Activated CD4-positive, alpha-beta T cell treated with anti-CD3 and anti-CD28 coated beads, Interleukin-2, amount 10 ng/mL, durations not matched to agents 7 days and 5 days (primary cell): Measurements from ENCODE around the gene TDRKH. TPM values are rescaled to one million over a fixed set of nuclear protein-coding genes. Genes with fewer than 3 reads are reported as not detected.

ENCODE experiments used
- CTCF ChIA-PET: fragments of 350-600 bp; sonication (Branson Sonifier 250); formaldehyde crosslinking; loops from one replicate; lab custom pipeline; 2021; ENCODE audit warnings: antibody characterized with exemption; lab: Charles Lee
- POLR2A ChIA-PET: fragments of 350-600 bp; sonication (Branson Sonifier 250); formaldehyde crosslinking; loops from one replicate; lab custom pipeline; 2021; ENCODE audit warnings: antibody characterized with exemption; lab: Charles Lee
- DNase-seq: peaks from one replicate; pipeline ENCODE4 v3.0.0-alpha.2; 2020
- H3K27ac Mint-ChIP-seq: one replicate; pipeline ENCODE4 v1.8.0; 2021; ENCODE audit warnings: mild to moderate bottlenecking, moderate library complexity, mixed read lengths
- H3K27me3 Mint-ChIP-seq: one replicate; pipeline ENCODE4 v1.8.0; 2021; ENCODE audit warnings: mixed read lengths
- H3K36me3 Mint-ChIP-seq: one replicate; pipeline ENCODE4 v1.8.0; 2021; ENCODE audit warnings: low read depth, mixed read lengths
- H3K4me1 Mint-ChIP-seq: one replicate; pipeline ENCODE4 v1.8.0; 2021; ENCODE audit warnings: mixed read lengths
- H3K4me3 Mint-ChIP-seq: one replicate; pipeline ENCODE4 v1.8.0; 2021; ENCODE audit warnings: mild to moderate bottlenecking, moderate library complexity, mixed read lengths
- H3K9me3 Mint-ChIP-seq: one replicate; pipeline ENCODE4 v1.8.0; 2021; ENCODE audit warnings: mixed read lengths
- total RNA-seq, 2 experiments: library from RNA; stranded (reverse); gene quantifications; one replicate each; pipeline ENCODE4 v1.2.3, GENCODE V29; 2021

TDRKH gene
- total RNA-seq, 2 experiments from 2014 or later: 14.6 to 17.3 TPM

- Mint-ChIP-seq H3K4me1 (peaks cover 64% of the 10 kb centered on the region), H3K9me3 (no peaks in the 10 kb centered on the region), H3K4me3 (no peak overlapping the region), H3K36me3 (no peaks in the 10 kb centered on the region), H3K27ac (peak overlapping the region; percentile 43), H3K27me3 (no peaks in the 10 kb centered on the region)
- CTCF ChIA-PET: interaction anchor here (0.7 to 3.7 kb wide), 12 partner anchors 9 to 227 kb away, joined by 3 to 17 read pairs (median 3); no protein-coding TSS in a partner anchor
- DNase-seq: no peak
- POLR2A ChIA-PET: interaction anchor here (0.6 kb wide), 1 partner anchor 30 kb away, joined by 3 read pairs; no protein-coding TSS in a partner anchor
Measured at GRCh38 chr1:151820940-151821339, 30.6 kb upstream of the TDRKH start.

- H3K27ac Mint-ChIP-seq: peak overlapping the region; percentile 33
- H3K4me3 Mint-ChIP-seq: no peak overlapping the region
- H3K9me3 Mint-ChIP-seq: no peaks in the 10 kb centered on the region
- peaks cover 69% of the 10 kb centered on the region for H3K4me1 Mint-ChIP-seq
- H3K27me3 Mint-ChIP-seq: no peaks in the 10 kb centered on the region
- no peak for DNase-seq
- H3K36me3 Mint-ChIP-seq: no peaks in the 10 kb centered on the region
- CTCF ChIA-PET: interaction anchor here (0.8 to 3.7 kb wide), 11 partner anchors 8 to 196 kb away, joined by 3 to 17 read pairs (median 5); no protein-coding TSS in a partner anchor
- POLR2A ChIA-PET: no interaction called here
Measured at GRCh38 chr1:151819976-151820623, 29.8 kb upstream of the TDRKH start.

- H3K4me3 Mint-ChIP-seq: no peak overlapping the region
- ChIA-PET CTCF (interaction anchor here (1.1 to 3.7 kb wide), 7 partner anchors 8 to 40 kb away, joined by 3 to 17 read pairs (median 9); no protein-coding TSS in a partner anchor), POLR2A (no interaction called here)
- H3K27me3 Mint-ChIP-seq: no peaks in the 10 kb centered on the region
- no peak for DNase-seq
- no peaks in the 10 kb centered on the region for H3K9me3 Mint-ChIP-seq
- peaks cover 71% of the 10 kb centered on the region for H3K4me1 Mint-ChIP-seq
- no peaks in the 10 kb centered on the region for H3K36me3 Mint-ChIP-seq
- peak overlapping the region; percentile 33 for H3K27ac Mint-ChIP-seq
Measured at GRCh38 chr1:151819227-151819835, 29.0 kb upstream of the TDRKH start.

DNA sequence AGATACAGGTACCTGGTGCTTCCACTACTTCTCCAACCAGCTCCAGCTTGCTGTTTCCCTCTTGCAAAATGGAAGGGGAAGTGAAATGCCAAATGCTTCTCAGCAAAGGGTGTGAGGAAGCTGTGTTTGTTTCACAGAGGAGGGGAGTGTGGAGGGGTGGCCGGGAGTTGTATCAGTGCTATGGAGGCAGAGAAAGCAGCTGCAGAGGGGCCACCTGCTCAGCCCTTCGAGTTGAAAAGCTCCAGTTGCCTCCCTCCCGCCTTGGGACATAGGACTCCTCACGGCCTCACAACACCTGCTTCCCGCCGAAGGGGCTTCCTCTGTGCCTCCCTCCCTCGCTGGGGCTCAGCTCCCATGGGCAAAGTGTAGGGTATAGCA lies 27.0 kb upstream of the TDRKH start:
- Mint-ChIP-seq H3K9me3 (no peaks in the 10 kb centered on the region), H3K4me3 (no peak overlapping the region), H3K36me3 (no peaks in the 10 kb centered on the region), H3K4me1 (peaks cover 72% of the 10 kb centered on the region), H3K27ac (peak overlapping the region; percentile 65), H3K27me3 (no peaks in the 10 kb centered on the region)
- DNase-seq: no peak
- CTCF ChIA-PET: interaction anchor here (0.8 to 1.6 kb wide), 7 partner anchors 11 to 28 kb away, joined by 3 to 4 read pairs (median 3); no protein-coding TSS in a partner anchor
- POLR2A ChIA-PET: no interaction called here

DNA sequence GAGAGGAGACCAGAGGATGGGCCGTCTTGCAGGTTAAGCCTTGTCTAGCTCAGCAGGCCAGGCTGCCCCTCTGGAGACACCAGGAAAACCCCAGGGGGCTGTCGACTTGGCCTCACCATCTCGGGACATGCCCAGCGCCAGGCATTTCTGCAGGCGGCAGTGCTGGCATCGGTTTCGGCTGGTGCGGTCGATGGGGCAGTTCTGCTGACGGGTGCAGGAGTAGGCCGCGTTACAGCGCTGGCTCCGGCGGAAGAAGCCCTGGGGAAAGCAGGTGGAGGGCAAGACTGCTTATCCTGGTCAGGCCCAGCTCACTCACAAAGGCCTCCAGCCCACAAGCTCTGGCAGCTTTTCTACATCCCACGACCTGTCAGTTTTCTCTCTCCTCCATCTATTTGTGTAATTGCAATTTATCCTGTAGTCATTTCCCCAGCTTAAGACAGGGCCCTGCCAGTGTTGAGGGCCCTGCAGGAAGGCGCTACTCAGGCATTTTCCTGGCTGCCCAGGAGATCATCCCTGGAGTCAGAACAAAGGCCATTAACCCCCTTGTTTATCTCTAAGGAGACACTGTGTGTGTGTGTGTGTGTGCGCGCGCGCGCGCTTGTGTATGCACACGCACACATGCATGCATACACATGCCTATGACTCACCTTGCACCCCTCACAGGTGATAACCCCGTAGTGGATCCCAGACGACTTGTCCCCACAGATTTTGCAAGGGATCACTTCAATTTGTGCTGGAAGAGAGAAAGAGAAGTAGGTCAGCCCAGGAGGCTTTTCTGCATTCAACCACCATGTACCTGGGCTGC lies 26.4 kb upstream of the TDRKH start:
- Mint-ChIP-seq H3K4me1 (peaks cover 67% of the 10 kb centered on the region), H3K9me3 (no peaks in the 10 kb centered on the region), H3K27ac (peak overlapping the region; percentile 6), H3K27me3 (no peaks in the 10 kb centered on the region), H3K4me3 (no peak overlapping the region), H3K36me3 (no peaks in the 10 kb centered on the region)
- CTCF ChIA-PET: interaction anchor here (0.8 to 1.7 kb wide), 10 partner anchors 10 to 27 kb away, joined by 3 to 7 read pairs (median 3); no protein-coding TSS in a partner anchor
- POLR2A ChIA-PET: no interaction called here
- no peak for DNase-seq

GRCh38 chr1:151815716-151816327 lies 25.5 kb upstream of the TDRKH start:
- Mint-ChIP-seq H3K4me3 (peak overlapping the region; percentile 24), H3K4me1 (peaks cover 58% of the 10 kb centered on the region), H3K27me3 (no peaks in the 10 kb centered on the region), H3K36me3 (no peaks in the 10 kb centered on the region), H3K9me3 (no peaks in the 10 kb centered on the region), H3K27ac (peak overlapping the region; percentile 83)
- ChIA-PET CTCF (interaction anchor here (0.9 to 1.8 kb wide), 8 partner anchors 9 to 87 kb away, joined by 3 to 7 read pairs (median 3); no protein-coding TSS in a partner anchor), POLR2A (no interaction called here)
- peak; percentile 62 for DNase-seq

DNA sequence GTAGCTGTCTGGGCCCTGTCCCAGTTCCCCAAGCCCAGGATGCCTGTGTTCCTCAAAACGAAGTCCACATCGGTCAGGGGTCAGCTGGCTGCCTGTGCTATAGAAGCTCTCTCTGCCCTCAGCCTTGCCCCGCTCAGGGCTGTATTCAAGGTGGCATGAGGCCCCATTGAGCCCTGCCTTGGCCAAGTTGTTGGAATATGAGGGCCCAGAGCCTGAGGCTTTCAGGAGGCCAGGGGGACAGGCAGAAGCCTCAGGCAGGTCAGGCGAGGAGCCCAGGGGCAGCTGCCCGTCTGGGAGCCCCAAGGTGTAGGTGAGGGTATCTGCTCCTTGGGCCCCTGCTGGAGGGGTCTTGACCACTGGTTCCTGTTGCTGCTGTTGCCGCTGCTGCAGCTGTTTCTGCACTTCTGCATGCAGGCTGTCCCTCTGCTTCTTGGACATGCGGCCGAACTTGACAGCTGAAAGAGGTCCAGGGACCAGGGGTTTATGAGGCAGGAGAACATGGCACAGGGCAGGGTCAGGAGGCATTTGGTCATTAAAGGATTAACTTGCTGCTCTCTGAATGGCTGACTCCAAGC lies 24.8 kb upstream of the TDRKH start:
- H3K36me3 Mint-ChIP-seq: no peaks in the 10 kb centered on the region
- H3K27me3 Mint-ChIP-seq: no peaks in the 10 kb centered on the region
- no peak overlapping the region for H3K4me3 Mint-ChIP-seq
- DNase-seq: no peak
- ChIA-PET POLR2A (no interaction called here), CTCF (interaction anchor here (1.1 to 1.8 kb wide), 6 partner anchors 13 to 88 kb away, joined by 3 to 7 read pairs (median 4); no protein-coding TSS in a partner anchor)
- H3K4me1 Mint-ChIP-seq: peaks cover 50% of the 10 kb centered on the region
- no peaks in the 10 kb centered on the region for H3K9me3 Mint-ChIP-seq
- H3K27ac Mint-ChIP-seq: peak overlapping the region; percentile 83

DNA sequence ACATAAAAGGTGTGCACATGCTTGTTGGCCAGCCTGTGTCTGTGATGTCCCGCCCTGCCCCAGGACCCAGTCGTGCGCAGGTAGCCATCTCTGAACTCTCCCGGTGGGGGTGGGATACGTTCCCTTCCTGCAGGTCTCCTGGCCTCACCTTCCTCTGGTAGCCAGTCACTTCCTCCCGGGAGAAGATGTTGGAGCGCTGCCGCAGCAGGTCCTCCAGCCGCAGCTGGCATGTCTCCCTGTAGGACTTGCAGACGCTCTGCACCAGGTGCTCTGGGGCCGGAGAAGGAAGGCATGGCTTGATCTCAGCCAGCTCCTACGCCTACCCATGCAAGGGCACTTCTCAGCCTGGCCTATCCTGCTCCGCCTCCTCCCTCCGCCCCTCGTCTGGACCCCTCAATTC lies 24.1 kb upstream of the TDRKH start:
- no peak overlapping the region for H3K27ac Mint-ChIP-seq
- DNase-seq: no peak
- H3K27me3 Mint-ChIP-seq: no peaks in the 10 kb centered on the region
- H3K4me3 Mint-ChIP-seq: no peak overlapping the region
- H3K36me3 Mint-ChIP-seq: no peaks in the 10 kb centered on the region
- H3K4me1 Mint-ChIP-seq: peaks cover 44% of the 10 kb centered on the region
- ChIA-PET CTCF (interaction anchor here (1.8 kb wide), 1 partner anchor 14 kb away, joined by 7 read pairs; no protein-coding TSS in a partner anchor), POLR2A (no interaction called here)
- H3K9me3 Mint-ChIP-seq: no peaks in the 10 kb centered on the region

- no peak overlapping the region for H3K4me3 Mint-ChIP-seq
- no peaks in the 10 kb centered on the region for H3K36me3 Mint-ChIP-seq
- POLR2A ChIA-PET: no interaction called here
Measured at GRCh38 chr1:151813271-151813977, 23.1 kb upstream of the TDRKH start.

DNA sequence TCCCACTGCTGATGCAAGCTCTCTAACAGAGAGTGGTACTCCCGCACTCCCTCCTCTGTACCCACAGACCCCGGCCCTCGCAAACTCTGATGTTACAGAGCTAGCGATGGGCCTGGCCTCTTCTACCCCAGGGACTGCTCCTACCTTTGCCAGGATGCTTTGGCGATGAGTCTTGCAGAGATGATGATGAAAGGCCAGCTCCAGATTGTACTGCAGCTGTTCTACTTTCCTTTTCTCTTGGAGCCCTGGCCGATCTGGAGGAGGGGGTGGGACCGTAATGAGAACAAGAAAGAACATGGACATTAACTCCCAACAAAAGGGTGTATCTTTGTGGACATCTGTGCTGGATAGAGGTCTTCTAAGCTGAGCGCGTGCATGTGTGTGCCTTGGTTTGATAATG lies 20.9 kb upstream of the TDRKH start:
- DNase-seq: no peak
- no peaks in the 10 kb centered on the region for H3K9me3 Mint-ChIP-seq
- CTCF ChIA-PET: interaction anchor here (0.8 to 2.2 kb wide), 4 partner anchors 8 to 19 kb away, joined by 3 to 10 read pairs (median 4); no protein-coding TSS in a partner anchor
- no peak overlapping the region for H3K4me3 Mint-ChIP-seq
- POLR2A ChIA-PET: no interaction called here
- H3K36me3 Mint-ChIP-seq: no peaks in the 10 kb centered on the region
- no peaks in the 10 kb centered on the region for H3K27me3 Mint-ChIP-seq
- H3K4me1 Mint-ChIP-seq: peaks cover 23% of the 10 kb centered on the region
- H3K27ac Mint-ChIP-seq: no peak overlapping the region

More at GRCh38 chr1:151813271-151813977, 23.1 kb upstream of the TDRKH start:
- peaks cover 40% of the 10 kb centered on the region for H3K4me1 Mint-ChIP-seq
- no peak for DNase-seq
- no peak overlapping the region for H3K27ac Mint-ChIP-seq
- CTCF ChIA-PET: no interaction called here
- H3K27me3 Mint-ChIP-seq: no peaks in the 10 kb centered on the region
- H3K9me3 Mint-ChIP-seq: no peaks in the 10 kb centered on the region

DNA sequence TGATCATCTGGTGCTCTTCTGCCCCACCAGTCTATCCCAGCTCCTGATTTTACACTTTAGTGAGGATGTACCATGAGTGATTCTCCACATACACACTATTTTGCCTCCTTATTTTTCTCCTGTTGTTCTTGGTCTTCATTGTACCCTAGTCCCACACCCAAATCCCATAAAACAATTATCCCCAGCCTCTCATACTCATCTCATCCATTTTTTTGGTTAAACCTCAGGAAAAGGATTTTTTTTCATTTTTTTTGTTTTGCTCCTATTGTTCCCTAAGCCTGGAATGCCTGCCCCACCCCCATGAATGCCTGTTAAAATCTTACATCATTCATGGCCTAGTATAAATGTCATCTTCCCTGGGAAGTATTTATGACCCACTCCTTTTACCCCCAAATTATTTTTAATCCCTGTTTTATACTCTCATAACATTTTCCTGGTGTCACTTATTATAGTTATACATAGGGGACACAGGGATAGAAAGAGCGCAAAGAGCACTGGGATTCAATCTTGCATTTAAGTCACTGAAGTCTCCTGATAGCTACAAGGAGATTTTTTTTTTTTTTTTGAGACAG lies 19.8 kb upstream of the TDRKH start:
- Mint-ChIP-seq H3K27me3 (no peaks in the 10 kb centered on the region), H3K4me1 (peaks cover 12% of the 10 kb centered on the region), H3K4me3 (no peak overlapping the region), H3K27ac (no peak overlapping the region), H3K9me3 (no peaks in the 10 kb centered on the region), H3K36me3 (no peaks in the 10 kb centered on the region)
- ChIA-PET POLR2A (no interaction called here), CTCF (interaction anchor here (0.7 to 3.7 kb wide), 3 partner anchors 10 to 141 kb away, joined by 3 to 17 read pairs (median 5); no protein-coding TSS in a partner anchor)
- DNase-seq: no peak
